ENCODE results near the gene VIM. TPM values are rescaled to one million over a fixed set of nuclear protein-coding genes. Genes with fewer than 3 reads are reported as not detected.
A peak's percentile ranks its signal among the peaks of the same experiment; 100 is the strongest.

The VIM gene
- total and polyA plus RNA-seq, 4 donors, result 800 to 1,640 (median 1,361) TPM

DNA sequence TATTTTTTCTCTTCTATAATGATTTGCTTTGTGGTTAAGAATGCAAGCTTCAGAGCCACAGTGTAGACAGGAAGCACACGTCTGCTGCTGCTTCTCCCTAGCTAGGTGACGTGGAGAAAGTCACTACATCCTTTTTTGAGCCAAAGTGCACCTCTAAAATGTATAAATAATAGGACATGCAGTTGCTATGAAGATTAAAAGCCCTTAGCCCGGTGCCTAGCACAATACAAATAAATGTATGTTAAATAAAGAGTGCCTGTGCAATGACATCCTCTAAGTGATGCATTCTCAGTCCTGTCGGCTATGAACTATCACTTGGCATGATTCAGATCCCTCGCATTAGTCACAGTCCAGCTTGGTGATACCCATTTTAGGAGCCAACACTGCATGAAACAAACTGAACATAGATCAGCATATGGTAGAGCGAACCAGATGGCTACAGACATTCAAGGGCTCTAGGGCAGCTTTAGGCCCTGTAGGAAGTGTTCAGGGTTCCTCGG is 21.8 kb upstream of the VIM start:
- ATAC-seq (ENCODE audit: insufficient read depth, low FRiP score) (no peak), DNase-seq (no peak)
- H3K4me3 ChIP-seq, result no peak overlapping the region
- no peaks in the 10 kb centered on the region for H3K36me3 ChIP-seq (ENCODE audit: control insufficient read depth in 4 of 4, insufficient read depth in 4 of 4, low read length in 4 of 4)
- peaks cover 0 to 15% (median 4%) of the 10 kb centered on the region in 5 donors for H3K4me1 ChIP-seq (ENCODE audit: control insufficient read depth in 5 of 5, insufficient read depth in 5 of 5, low read length in 5 of 5)
- 61 to 62% methylated on average over 7 of the region's 7 CpGs for WGBS, 2 donors
- H3K9me3 ChIP-seq (ENCODE audit: control insufficient read depth in 4 of 4, insufficient read depth in 3 of 4, low read length in 3 of 4), result no peaks in the 10 kb centered on the region
- no peak overlapping the region for H3K9ac ChIP-seq (ENCODE audit: insufficient read depth in 1 of 2, low read length in 2 of 2)
- H3K27ac ChIP-seq (ENCODE audit: low read depth in 1 of 2, low read length in 1 of 2), result peak overlapping the region in 1 of 2 donors; percentile 39
- H3K27me3 ChIP-seq (ENCODE audit: control insufficient read depth in 3 of 3, insufficient read depth in 3 of 3, low read length in 2 of 3), result no peaks in the 10 kb centered on the region
- TF ChIP-seq, protein P1, sequence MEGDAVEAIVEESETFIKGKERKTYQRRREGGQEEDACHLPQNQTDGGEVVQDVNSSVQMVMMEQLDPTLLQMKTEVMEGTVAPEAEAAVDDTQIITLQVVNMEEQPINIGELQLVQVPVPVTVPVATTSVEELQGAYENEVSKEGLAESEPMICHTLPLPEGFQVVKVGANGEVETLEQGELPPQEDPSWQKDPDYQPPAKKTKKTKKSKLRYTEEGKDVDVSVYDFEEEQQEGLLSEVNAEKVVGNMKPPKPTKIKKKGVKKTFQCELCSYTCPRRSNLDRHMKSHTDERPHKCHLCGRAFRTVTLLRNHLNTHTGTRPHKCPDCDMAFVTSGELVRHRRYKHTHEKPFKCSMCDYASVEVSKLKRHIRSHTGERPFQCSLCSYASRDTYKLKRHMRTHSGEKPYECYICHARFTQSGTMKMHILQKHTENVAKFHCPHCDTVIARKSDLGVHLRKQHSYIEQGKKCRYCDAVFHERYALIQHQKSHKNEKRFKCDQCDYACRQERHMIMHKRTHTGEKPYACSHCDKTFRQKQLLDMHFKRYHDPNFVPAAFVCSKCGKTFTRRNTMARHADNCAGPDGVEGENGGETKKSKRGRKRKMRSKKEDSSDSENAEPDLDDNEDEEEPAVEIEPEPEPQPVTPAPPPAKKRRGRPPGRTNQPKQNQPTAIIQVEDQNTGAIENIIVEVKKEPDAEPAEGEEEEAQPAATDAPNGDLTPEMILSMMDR (IDR thresholded peaks at IDR 0.05; ENCODE audit: control extremely low read depth, extremely low read depth), result no peak

DNA sequence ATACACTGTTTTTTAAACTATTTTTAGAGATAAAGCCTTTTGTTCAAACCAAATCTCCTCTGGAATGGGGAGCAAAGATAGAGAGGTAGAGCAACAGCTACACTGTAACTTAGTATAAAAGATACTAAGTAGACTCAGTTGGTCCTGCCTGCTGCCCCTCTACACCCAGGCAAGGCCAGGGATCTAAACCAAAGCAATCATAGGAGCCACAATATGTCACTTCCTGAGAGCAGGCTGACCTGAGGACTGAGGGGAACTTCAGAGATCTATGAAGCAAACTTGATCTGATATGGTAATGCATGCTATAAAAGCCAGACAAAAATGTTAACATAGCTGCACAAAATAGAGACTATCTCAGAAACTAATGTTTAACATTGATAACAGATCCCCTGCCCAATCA is 19.6 kb upstream of the VIM start:
- ATAC-seq (ENCODE audit: insufficient read depth, low FRiP score), result no peak
- TF ChIP-seq, protein P1 (IDR thresholded peaks at IDR 0.05; ENCODE audit: control extremely low read depth, extremely low read depth), result no peak
- H3K27ac ChIP-seq (ENCODE audit: low read depth in 1 of 2, low read length in 1 of 2), result no peak overlapping the region

DNA sequence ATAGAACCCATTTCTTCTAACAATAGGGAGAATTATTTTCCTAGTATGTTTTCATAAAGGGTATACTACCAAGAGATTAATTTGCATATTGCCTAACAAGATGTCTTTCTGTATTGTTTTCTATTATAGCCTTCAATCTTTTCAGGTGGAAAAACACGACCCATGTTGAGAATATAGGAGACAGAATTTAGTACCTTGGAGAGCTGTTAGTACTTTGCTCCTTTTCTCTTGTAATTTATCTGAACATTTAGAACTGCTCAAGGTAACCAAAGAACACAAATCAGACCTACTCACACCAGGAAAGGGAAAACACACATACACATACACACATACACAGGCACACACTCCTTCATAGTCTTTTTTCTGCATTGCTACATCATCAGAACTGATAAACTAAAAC is 18.7 kb upstream of the VIM start:
- Histone ChIP-seq H3K27ac (ENCODE audit: low read depth in 1 of 2, low read length in 1 of 2) (no peak overlapping the region), H3K36me3 (ENCODE audit: control insufficient read depth in 4 of 4, insufficient read depth in 4 of 4, low read length in 4 of 4) (no peaks in the 10 kb centered on the region), H3K9me3 (ENCODE audit: control insufficient read depth in 4 of 4, insufficient read depth in 3 of 4, low read length in 3 of 4) (no peaks in the 10 kb centered on the region), H3K27me3 (ENCODE audit: control insufficient read depth in 3 of 3, insufficient read depth in 3 of 3, low read length in 2 of 3) (no peaks in the 10 kb centered on the region), H3K4me1 (ENCODE audit: control insufficient read depth in 5 of 5, insufficient read depth in 5 of 5, low read length in 5 of 5) (peaks cover 0 to 8% (median 0%) of the 10 kb centered on the region in 5 donors), H3K9ac (ENCODE audit: insufficient read depth in 1 of 2, low read length in 2 of 2) (no peak overlapping the region), H3K4me3 (no peak overlapping the region)
- WGBS, 2 donors, result 89 to 90% methylated on average over 1 of the region's 1 CpG
- TF ChIP-seq, protein P1 (IDR thresholded peaks at IDR 0.05; ENCODE audit: control extremely low read depth, extremely low read depth), result no peak
- ATAC-seq (ENCODE audit: insufficient read depth, low FRiP score) (no peak), DNase-seq (no peak)

More for the DNA sequence above, 19.6 kb upstream of the VIM start:
- Histone ChIP-seq H3K27me3 (ENCODE audit: control insufficient read depth in 3 of 3, insufficient read depth in 3 of 3, low read length in 2 of 3) (no peaks in the 10 kb centered on the region), H3K9ac (ENCODE audit: insufficient read depth in 1 of 2, low read length in 2 of 2) (no peak overlapping the region), H3K36me3 (ENCODE audit: control insufficient read depth in 4 of 4, insufficient read depth in 4 of 4, low read length in 4 of 4) (no peaks in the 10 kb centered on the region), H3K9me3 (ENCODE audit: control insufficient read depth in 4 of 4, insufficient read depth in 3 of 4, low read length in 3 of 4) (no peaks in the 10 kb centered on the region), H3K4me1 (ENCODE audit: control insufficient read depth in 5 of 5, insufficient read depth in 5 of 5, low read length in 5 of 5) (peaks cover 0 to 8% (median 0%) of the 10 kb centered on the region in 5 donors), H3K4me3 (no peak overlapping the region)
- DNase-seq, result no peak

DNA sequence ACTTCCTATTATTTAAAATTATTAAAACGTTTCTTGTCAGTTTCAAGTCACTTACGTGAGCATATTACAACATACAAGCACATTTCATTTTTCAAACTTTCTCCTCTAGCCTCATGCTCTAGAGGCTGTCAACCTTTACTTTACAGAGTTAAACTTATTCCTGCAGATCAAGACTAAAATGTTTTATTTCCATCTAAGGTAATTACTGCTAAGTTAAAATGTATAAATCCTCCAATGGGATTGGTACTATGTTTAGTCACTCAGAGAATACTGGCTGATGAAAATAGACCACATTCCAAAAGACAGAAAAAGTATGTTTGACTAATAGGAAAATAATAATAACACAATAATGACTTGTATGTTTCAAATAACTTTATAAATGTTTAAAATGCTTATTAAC is 18.2 kb upstream of the VIM start:
- no peak for DNase-seq
- 35 to 73% methylated on average over 2 of the region's 2 CpGs for WGBS, 2 donors
- no peaks in the 10 kb centered on the region for H3K27me3 ChIP-seq (ENCODE audit: control insufficient read depth in 3 of 3, insufficient read depth in 3 of 3, low read length in 2 of 3)
- no peak overlapping the region for H3K4me3 ChIP-seq
- no peaks in the 10 kb centered on the region for H3K36me3 ChIP-seq (ENCODE audit: control insufficient read depth in 4 of 4, insufficient read depth in 4 of 4, low read length in 4 of 4)
- no peak overlapping the region for H3K9ac ChIP-seq (ENCODE audit: insufficient read depth in 1 of 2, low read length in 2 of 2)
- H3K9me3 ChIP-seq (ENCODE audit: control insufficient read depth in 4 of 4, insufficient read depth in 3 of 4, low read length in 3 of 4), result no peaks in the 10 kb centered on the region
- TF ChIP-seq, protein P1 (IDR thresholded peaks at IDR 0.05; ENCODE audit: control extremely low read depth, extremely low read depth), result no peak
- peaks cover 0 to 8% (median 0%) of the 10 kb centered on the region in 5 donors for H3K4me1 ChIP-seq (ENCODE audit: control insufficient read depth in 5 of 5, insufficient read depth in 5 of 5, low read length in 5 of 5)
- no peak overlapping the region for H3K27ac ChIP-seq (ENCODE audit: low read depth in 1 of 2, low read length in 1 of 2)
- ATAC-seq (ENCODE audit: insufficient read depth, low FRiP score), result no peak

Data from lung (tissue), 12 donors.